Neural cell (in vitro differentiated cells): ENCODE data around the gene GAL. TPM values are rescaled to one million over a fixed set of nuclear protein-coding genes. Genes with fewer than 3 reads are reported as not detected.

Experiments used
- H2AFZ ChIP-seq: fragments of 200-600, 300-800 bp; sonication (generic), shearing (Covaris generic); 2 replicates; pipeline ENCODE4 v1.6.0; 2014; ENCODE audit warnings: low read depth, mild to moderate bottlenecking, antibody characterized with exemption, low read length, moderate library complexity
- H3F3A ChIP-seq: fragments of 200-600 bp; shearing (Covaris generic); 2 replicates; pipeline ENCODE4 v1.6.1; 2016; ENCODE audit warnings: mild to moderate bottlenecking, moderate library complexity, mixed read lengths, antibody characterized with exemption, low read length; ENCODE audit not compliant: insufficient read depth, poor library complexity, severe bottlenecking
- H3K27ac ChIP-seq: fragments of 200-600, 300-800 bp; sonication (generic), shearing (Covaris generic); 2 replicates; pipeline ENCODE4 v1.5.1; 2014; ENCODE audit warnings: mild to moderate bottlenecking, low read length, moderate library complexity
- H3K27me3 ChIP-seq: fragments of 300-800, 200-600 bp; sonication (generic), shearing (Covaris generic); 2 replicates; pipeline ENCODE4 v1.6.0; 2014; ENCODE audit warnings: mild to moderate bottlenecking, low read depth, low read length, moderate library complexity; ENCODE audit not compliant: insufficient read depth
- H3K36me3 ChIP-seq: fragments of 300-800, 200-600 bp; sonication (generic), shearing (Covaris generic); 2 replicates; pipeline ENCODE4 v1.5.1; 2014; ENCODE audit warnings: mild to moderate bottlenecking, antibody characterized with exemption, low read length, moderate library complexity; ENCODE audit not compliant: insufficient read depth
- H3K4me2 ChIP-seq: fragments of 300-800, 200-600 bp; sonication (generic), shearing (Covaris generic); 2 replicates; pipeline ENCODE4 v1.6.0; 2014; ENCODE audit warnings: mild to moderate bottlenecking, low read length
- H3K4me3 ChIP-seq: fragments of 300-800, 200-600 bp; sonication (generic), shearing (Covaris generic); 2 replicates; pipeline ENCODE4 v1.5.1; 2014; ENCODE audit warnings: mild to moderate bottlenecking, low read length, moderate library complexity
- H3K79me2 ChIP-seq: fragments of 200-600 bp; shearing (Covaris generic); replicated peaks from 2 replicates; pipeline ENCODE4 v1.6.0; 2014; ENCODE audit warnings: mild to moderate bottlenecking, low read length, moderate library complexity; ENCODE audit not compliant: insufficient read depth
- H3K9ac ChIP-seq: fragments of 300-800, 200-600 bp; sonication (generic), shearing (Covaris generic); 2 replicates; pipeline ENCODE4 v1.6.1; 2016; ENCODE audit warnings: mild to moderate bottlenecking, low read length, mixed read lengths
- H3K9me2 ChIP-seq: fragments of 200-600 bp; shearing (Covaris generic); 2 replicates; pipeline ENCODE4 v1.6.1; 2016; ENCODE audit warnings: mild to moderate bottlenecking, low read length, mixed read lengths; ENCODE audit not compliant: insufficient read depth
- H3K9me3 ChIP-seq: fragments of 200-600, 300-800 bp; sonication (generic), shearing (Covaris generic); 2 replicates; pipeline ENCODE4 v1.6.1; 2016; ENCODE audit warnings: mild to moderate bottlenecking, mixed run types, low read length, moderate library complexity, mixed read lengths
- H4K20me1 ChIP-seq: fragments of 200-600 bp; shearing (Covaris generic); 2 replicates; pipeline ENCODE4 v1.6.1; 2016; ENCODE audit warnings: mild to moderate bottlenecking, mixed run types; ENCODE audit not compliant: insufficient read depth
- CTCF ChIP-seq: fragments of 450-650 bp; IDR thresholded peaks from 2 replicates; pipeline ENCODE4 v1.5.1; 2014; ENCODE audit warnings: antibody characterized with exemption, mild to moderate bottlenecking, moderate library complexity; ENCODE audit not compliant: poor library complexity, severe bottlenecking
- EP300 ChIP-seq: fragments of 450-650 bp; conservative IDR thresholded peaks from 2 replicates; pipeline ENCODE4 v1.6.1; 2014; ENCODE audit warnings: antibody characterized with exemption, mild to moderate bottlenecking, moderate library complexity; ENCODE audit not compliant: poor library complexity, severe bottlenecking
- EZH2 ChIP-seq: fragments of 200-600, 300-800 bp; shearing (Covaris generic), sonication (generic); IDR thresholded peaks from 2 replicates; pipeline ENCODE4 v1.6.1; 2014; ENCODE audit warnings: antibody characterized with exemption, low read length, borderline replicate concordance, mild to moderate bottlenecking; ENCODE audit not compliant: insufficient read depth, poor library complexity, severe bottlenecking
- MXI1 ChIP-seq: fragments of 450-650 bp; conservative IDR thresholded peaks from 2 replicates; pipeline ENCODE4 v1.6.1; 2014; ENCODE audit warnings: antibody characterized with exemption, mild to moderate bottlenecking; ENCODE audit not compliant: poor library complexity, severe bottlenecking
- POLR2AphosphoS5 ChIP-seq: IDR thresholded peaks from 2 replicates; pipeline ENCODE4 v1.6.1; 2012
- RAD21 ChIP-seq: fragments of 450-650 bp; conservative IDR thresholded peaks from 2 replicates; pipeline ENCODE4 v1.6.1; 2014; ENCODE audit warnings: antibody characterized with exemption, mild to moderate bottlenecking, moderate library complexity
- REST ChIP-seq: IDR thresholded peaks from 2 replicates; pipeline ENCODE4 v1.6.1; 2012; ENCODE audit warnings: borderline replicate concordance
- SMC3 ChIP-seq: fragments of 450-650 bp; conservative IDR thresholded peaks from 2 replicates; pipeline ENCODE4 v1.6.1; 2014; ENCODE audit warnings: antibody characterized with exemption, mild to moderate bottlenecking, moderate library complexity; ENCODE audit not compliant: poor library complexity
- TAF1 ChIP-seq: IDR thresholded peaks from 2 replicates; pipeline ENCODE4 v1.6.1; 2012; ENCODE audit warnings: low read depth
- polyA plus RNA-seq: library from polyadenylated mRNA; depleted of rRNA; stranded (reverse); fragments of >200 nt; gene quantifications from 2 replicates; pipeline ENCODE4 v1.2.3, GENCODE V29; 2014

Gene GAL
- polyA plus RNA-seq, 1 donor from 2014 or later: 2.1 TPM

GRCh38 chr11:68646832-68647231 is 37.5 kb upstream of the GAL start:
- H3K9ac ChIP-seq: no peak overlapping the region
- H4K20me1 ChIP-seq: no peaks in the 10 kb centered on the region

GRCh38 chr11:68649851-68650555 is 34.3 kb upstream of the GAL start:
- no peak overlapping the region for H3K4me2 ChIP-seq
- TF ChIP-seq REST: no peak
- no peak for TF ChIP-seq POLR2AphosphoS5
- TF ChIP-seq SMC3: no peak
- no peak for TF ChIP-seq RAD21
- no peak for TF ChIP-seq TAF1
- TF ChIP-seq MXI1: no peak
- no peak for TF ChIP-seq EZH2

More at GRCh38 chr11:68646832-68647231, 37.5 kb upstream of the GAL start:
- Histone ChIP-seq H3K9me2 (no peaks in the 10 kb centered on the region), H3K27ac (no peak overlapping the region), H3K79me2 (no peaks in the 10 kb centered on the region), H3K36me3 (no peaks in the 10 kb centered on the region), H3K4me3 (no peak overlapping the region), H3K9me3 (no peaks in the 10 kb centered on the region), H3K4me2 (no peak overlapping the region), H2AFZ (no peak overlapping the region), H3F3A (no peaks in the 10 kb centered on the region), H3K27me3 (no peaks in the 10 kb centered on the region)
- TF ChIP-seq POLR2AphosphoS5 (no peak), EP300 (no peak), TAF1 (no peak), REST (no peak), RAD21 (no peak), EZH2 (no peak), CTCF (no peak), SMC3 (no peak), MXI1 (no peak)

More at GRCh38 chr11:68649851-68650555, 34.3 kb upstream of the GAL start:
- Histone ChIP-seq H3K27ac (no peak overlapping the region), H2AFZ (no peak overlapping the region), H3K27me3 (no peaks in the 10 kb centered on the region), H3K36me3 (no peaks in the 10 kb centered on the region), H3K9me3 (peaks cover 2% of the 10 kb centered on the region), H3K9me2 (no peaks in the 10 kb centered on the region), H4K20me1 (no peaks in the 10 kb centered on the region), H3K4me3 (no peak overlapping the region), H3F3A (no peaks in the 10 kb centered on the region), H3K79me2 (no peaks in the 10 kb centered on the region), H3K9ac (no peak overlapping the region)
